GM12874 (cell line): ENCODE results near the gene TMC1.

Experiments
- TF ChIP-seq, protein P1 (sequence below): IDR thresholded peaks from 2 replicates; pipeline ENCODE4 v1.5.1; 2011; ENCODE audit warnings: low read depth, mild to moderate bottlenecking, control low read depth, low read length, moderate library complexity; ENCODE audit not compliant: insufficient read depth

The TMC1 gene

DNA sequence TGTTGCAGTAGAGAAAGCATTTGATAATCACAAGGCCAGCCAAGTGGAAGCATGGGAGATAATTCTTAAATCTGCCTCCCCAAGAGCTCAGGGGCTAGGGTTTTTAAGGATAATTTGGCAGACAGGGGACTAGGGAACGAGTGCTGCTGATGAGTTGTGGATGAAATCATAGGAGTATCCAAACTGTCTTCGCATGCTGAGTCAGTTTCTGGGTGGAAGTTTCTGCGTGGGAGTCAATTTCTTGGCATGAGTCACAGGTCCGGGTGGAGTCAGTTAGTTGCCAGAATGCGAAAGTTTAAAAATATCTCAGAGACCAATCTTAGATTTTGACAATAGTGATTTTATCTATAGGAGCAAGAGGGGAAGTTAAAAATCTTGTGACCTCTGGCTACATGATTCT, 112.6 kb downstream of the TMC1 start:
- TF ChIP-seq, protein P1, sequence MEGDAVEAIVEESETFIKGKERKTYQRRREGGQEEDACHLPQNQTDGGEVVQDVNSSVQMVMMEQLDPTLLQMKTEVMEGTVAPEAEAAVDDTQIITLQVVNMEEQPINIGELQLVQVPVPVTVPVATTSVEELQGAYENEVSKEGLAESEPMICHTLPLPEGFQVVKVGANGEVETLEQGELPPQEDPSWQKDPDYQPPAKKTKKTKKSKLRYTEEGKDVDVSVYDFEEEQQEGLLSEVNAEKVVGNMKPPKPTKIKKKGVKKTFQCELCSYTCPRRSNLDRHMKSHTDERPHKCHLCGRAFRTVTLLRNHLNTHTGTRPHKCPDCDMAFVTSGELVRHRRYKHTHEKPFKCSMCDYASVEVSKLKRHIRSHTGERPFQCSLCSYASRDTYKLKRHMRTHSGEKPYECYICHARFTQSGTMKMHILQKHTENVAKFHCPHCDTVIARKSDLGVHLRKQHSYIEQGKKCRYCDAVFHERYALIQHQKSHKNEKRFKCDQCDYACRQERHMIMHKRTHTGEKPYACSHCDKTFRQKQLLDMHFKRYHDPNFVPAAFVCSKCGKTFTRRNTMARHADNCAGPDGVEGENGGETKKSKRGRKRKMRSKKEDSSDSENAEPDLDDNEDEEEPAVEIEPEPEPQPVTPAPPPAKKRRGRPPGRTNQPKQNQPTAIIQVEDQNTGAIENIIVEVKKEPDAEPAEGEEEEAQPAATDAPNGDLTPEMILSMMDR = no peak

DNA sequence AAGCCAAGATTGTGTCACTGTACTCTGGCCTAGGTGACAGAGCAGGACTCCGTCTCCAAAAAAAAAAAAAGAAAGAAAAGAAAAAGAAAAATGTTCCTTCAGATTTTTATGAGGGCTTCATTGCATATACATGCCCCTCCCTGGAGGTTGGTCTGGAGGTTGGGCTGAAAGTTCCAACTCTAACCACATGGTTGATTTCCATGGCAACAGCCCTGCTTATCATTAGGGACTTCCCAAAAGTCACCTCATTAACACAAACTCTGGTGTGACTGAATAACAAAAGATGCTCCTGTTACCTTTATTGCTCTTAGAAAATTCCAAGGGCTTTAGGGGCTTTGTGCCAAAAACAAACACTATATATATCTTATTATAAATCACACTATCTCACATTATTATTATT, 113.8 kb downstream of the TMC1 start:
- TF ChIP-seq, protein P1 = no peak

DNA sequence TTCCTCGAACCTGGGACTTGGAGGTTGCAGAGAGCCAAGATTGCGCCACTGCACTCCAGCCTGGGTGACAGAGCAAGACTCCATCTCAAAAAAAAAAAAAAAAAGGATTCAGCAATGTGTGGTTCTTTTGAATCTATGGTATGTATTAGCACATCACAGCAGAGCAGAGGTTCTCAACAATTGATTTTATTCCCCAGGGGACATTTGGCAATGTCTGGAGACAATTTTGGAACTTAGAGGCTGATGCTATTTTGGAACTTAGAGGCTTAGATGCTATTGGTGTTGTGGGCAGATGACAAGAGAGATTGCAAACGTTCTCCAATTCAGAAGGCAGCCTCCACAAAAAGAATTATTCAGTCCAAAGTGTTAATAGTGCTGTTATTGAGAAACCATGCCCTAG, 115.2 kb downstream of the TMC1 start:
- TF ChIP-seq, protein P1 = no peak

GRCh38 chr9:72643651-72644050, 122.2 kb downstream of the TMC1 start:
- TF ChIP-seq, protein P1 = no peak

GRCh38 chr9:72646061-72646460, 124.7 kb downstream of the TMC1 start:
- TF ChIP-seq, protein P1 = no peak

DNA sequence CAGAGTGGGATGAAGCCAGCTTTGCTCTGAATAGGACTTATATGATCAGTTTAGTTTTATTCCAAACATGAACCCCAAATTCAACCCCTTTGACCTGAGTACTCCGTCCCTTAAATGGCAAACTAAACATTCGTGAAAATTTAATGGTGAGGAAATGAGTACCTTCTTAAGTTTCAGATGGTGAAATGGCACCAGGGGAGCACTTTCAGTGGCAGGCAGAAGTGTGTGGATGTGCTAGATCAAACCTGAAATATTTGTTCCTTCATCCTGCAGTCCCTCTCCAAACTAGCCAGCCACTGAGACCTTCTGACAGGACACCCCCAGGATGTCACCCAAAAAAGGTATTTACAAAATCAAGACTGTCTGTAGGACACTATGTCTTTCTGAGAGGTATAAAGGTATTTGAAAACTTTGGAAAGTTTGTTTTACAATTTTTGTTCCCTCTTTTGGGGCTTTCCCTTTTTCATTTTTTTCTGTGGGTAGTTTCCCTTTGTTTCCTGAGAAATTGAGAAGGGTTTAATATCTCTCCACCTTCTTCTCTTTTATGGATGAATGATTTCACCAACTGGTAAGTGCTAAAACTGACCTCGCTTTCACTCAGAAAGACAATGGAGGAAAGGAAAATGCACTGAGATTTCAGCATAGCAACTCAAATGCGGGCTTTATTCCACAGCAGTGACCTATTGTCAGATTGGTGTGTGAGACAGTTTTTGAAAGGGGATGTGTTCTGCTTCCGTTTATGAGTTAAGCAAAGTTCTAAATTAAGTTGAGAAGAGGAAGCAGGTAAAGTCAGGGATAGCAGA, 127.1 kb downstream of the TMC1 start:
- TF ChIP-seq, protein P1 = no peak

DNA sequence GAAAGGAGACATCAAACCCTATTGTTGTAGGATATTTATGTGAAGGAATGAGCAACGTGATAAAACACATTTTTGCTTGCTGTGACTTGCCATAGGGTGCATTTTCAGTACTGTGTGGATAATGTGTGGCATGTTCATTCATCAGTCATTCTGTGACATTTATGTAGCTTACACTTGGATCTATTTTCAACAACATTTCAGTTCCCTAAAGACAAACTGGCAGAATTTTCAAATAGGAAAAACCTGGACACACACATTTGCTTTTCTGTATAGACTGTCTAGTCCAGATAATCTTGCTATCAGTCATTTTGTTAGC, 127.7 kb downstream of the TMC1 start:
- TF ChIP-seq, protein P1 = no peak
